ENCODE data around the gene MT1E.
"Not testable (repeated sequence)": the region's sequence is repeated elsewhere in the genome, so short reads cannot be mapped to it uniquely, and the experiment has no call there.

The MT1E gene

GRCh38 chr16:56625140-56625942 is at the start of gene MT1E:
TSS of gene MT1E (plus strand) at chr16:56625781. CDS start at chr16:56625852, 71 bp downstream.
- DNase-seq: peak in 1 of 4 experiments; percentile 15

GRCh38 chr16:56576585-56577299 is 48.8 kb upstream of the MT1E start:
- peak; percentile 64 to 80 (median 70) for DNase-seq

- DNase-seq: no peak
Observed at GRCh38 chr16:56577300-56577625, 48.3 kb upstream of the MT1E start.

GRCh38 chr16:56580391-56581048 is 45.1 kb upstream of the MT1E start:
- no peak for DNase-seq

GRCh38 chr16:56582911-56583310 is 42.7 kb upstream of the MT1E start:
- DNase-seq: not testable (repeated sequence)

GRCh38 chr16:56583351-56584168 is 42.0 kb upstream of the MT1E start:
- no peak for DNase-seq

- no peak for DNase-seq
Observed at GRCh38 chr16:56584276-56584675, 41.3 kb upstream of the MT1E start.

GRCh38 chr16:56588781-56589140 is 36.8 kb upstream of the MT1E start:
- no peak for DNase-seq

GRCh38 chr16:56589141-56590039 is 36.2 kb upstream of the MT1E start, which contains the start of gene MT3:
TSS of gene MT3 (plus strand) at chr16:56589528. CDS start at chr16:56589591, 63 bp downstream.
- peak in 1 of 4 experiments; percentile 25 for DNase-seq

- DNase-seq: no peak
Observed at GRCh38 chr16:56591377-56592060, 34.1 kb upstream of the MT1E start.

GRCh38 chr16:56593573-56594291 is 31.8 kb upstream of the MT1E start:
- DNase-seq: no peak

- DNase-seq: no peak
Observed at GRCh38 chr16:56594292-56594619, 31.3 kb upstream of the MT1E start.

- DNase-seq: no peak
Observed at GRCh38 chr16:56600398-56600999, 25.1 kb upstream of the MT1E start.

- DNase-seq: no peak
Observed at GRCh38 chr16:56601325-56601724, 24.3 kb upstream of the MT1E start.

- DNase-seq: no peak
Observed at GRCh38 chr16:56603589-56603988, 22.0 kb upstream of the MT1E start.

- DNase-seq: no peak
Observed at GRCh38 chr16:56604966-56605365, 20.6 kb upstream of the MT1E start.

- no peak for DNase-seq
Observed at GRCh38 chr16:56605475-56605874, 20.1 kb upstream of the MT1E start.

GRCh38 chr16:56606071-56606475 is 19.5 kb upstream of the MT1E start:
- DNase-seq: no peak

GRCh38 chr16:56606476-56607108 is 19.0 kb upstream of the MT1E start:
- no peak for DNase-seq
